Activated CD8-positive, alpha-beta T cell treated with anti-CD3 and anti-CD28 coated beads, Interleukin-2, amount 10 ng/mL, durations not matched to agents 7 days and 5 days (primary cell): ENCODE results near the gene IQSEC3. TPM values are rescaled to one million over a fixed set of nuclear protein-coding genes. Genes with fewer than 3 reads are reported as not detected.
A peak's percentile ranks its signal among the peaks of the same experiment; 100 is the strongest.

ENCODE experiments used
- ATAC-seq: fragments of 150-1000 bp; cut with Tn5 transposase; one replicate; pipeline ENCODE4 v1.10.0; 2021; ENCODE audit warnings: moderate library complexity
- CTCF ChIA-PET: fragments of 350-600 bp; sonication (Branson Sonifier 250); formaldehyde crosslinking; loops from one replicate; lab custom pipeline; 2021; ENCODE audit warnings: antibody characterized with exemption; lab: Charles Lee
- POLR2A ChIA-PET: fragments of 350-600 bp; sonication (Branson Sonifier 250); formaldehyde crosslinking; loops from one replicate; lab custom pipeline; 2021; ENCODE audit warnings: antibody characterized with exemption; lab: Charles Lee
- DNase-seq: peaks from one replicate; pipeline ENCODE4 v3.0.0-alpha.2; 2020
- H3K27ac Mint-ChIP-seq: one replicate; pipeline ENCODE4 v1.8.0; 2021; ENCODE audit warnings: mild to moderate bottlenecking, mixed read lengths
- H3K27me3 Mint-ChIP-seq: one replicate; pipeline ENCODE4 v1.8.0; 2021; ENCODE audit warnings: low read depth, mixed read lengths
- H3K36me3 Mint-ChIP-seq: one replicate; pipeline ENCODE4 v1.8.0; 2021; ENCODE audit warnings: low read depth, mixed read lengths
- H3K4me1 Mint-ChIP-seq: one replicate; pipeline ENCODE4 v1.8.0; 2021; ENCODE audit warnings: low read depth, mixed read lengths
- H3K4me3 Mint-ChIP-seq: one replicate; pipeline ENCODE4 v1.8.0; 2021; ENCODE audit warnings: mild to moderate bottlenecking, mixed read lengths
- H3K9me3 Mint-ChIP-seq: one replicate; pipeline ENCODE4 v1.8.0; 2022; ENCODE audit warnings: mixed read lengths; ENCODE audit not compliant: insufficient read depth
- total RNA-seq, 2 experiments: library from RNA; stranded (reverse); gene quantifications; one replicate each; pipeline ENCODE4 v1.2.3, GENCODE V29; 2021

The IQSEC3 gene
- total RNA-seq, 2 experiments from 2014 or later, result 1.7 to 2.6 TPM

DNA sequence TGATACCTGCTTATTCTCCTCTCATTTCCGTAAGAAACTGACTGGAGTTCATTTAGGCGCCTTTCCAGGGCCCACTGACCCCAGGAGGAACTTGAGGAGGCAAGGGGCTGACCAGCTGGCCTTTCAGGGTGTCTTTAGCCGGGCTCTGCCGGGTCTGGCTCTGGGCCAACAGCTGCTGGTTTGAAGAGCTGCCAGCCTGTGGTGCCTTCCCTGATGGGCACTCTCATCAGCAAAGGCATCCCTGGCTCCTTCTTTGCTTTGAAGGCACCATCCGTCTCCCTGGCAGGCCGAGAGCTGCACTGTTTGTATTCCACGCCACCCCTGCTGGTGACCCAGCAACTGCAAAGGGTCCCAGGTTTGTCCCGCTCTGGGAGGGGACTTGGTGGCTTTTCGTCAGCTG, 42.0 kb downstream of the IQSEC3 start:
- H3K27me3 Mint-ChIP-seq, result no peaks in the 10 kb centered on the region

DNA sequence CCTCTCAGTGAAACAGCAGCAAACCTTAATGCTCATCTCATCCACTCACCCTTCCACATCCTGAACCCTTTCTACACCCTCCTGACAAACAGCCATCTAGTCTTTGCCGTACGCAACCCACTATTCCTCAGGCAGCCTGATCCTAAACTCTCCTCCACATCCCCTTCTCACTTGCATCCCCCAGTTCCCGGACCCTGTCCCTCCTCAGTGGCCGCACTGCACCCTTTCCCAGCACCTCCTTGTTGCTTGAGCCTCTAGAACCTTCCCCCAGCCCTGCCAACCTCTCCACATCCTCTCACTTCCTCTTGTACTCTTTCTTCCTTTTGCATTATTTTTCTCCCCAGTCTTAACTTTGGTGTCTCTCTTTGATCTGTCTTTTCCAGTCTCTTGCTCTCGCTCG, 42.9 kb downstream of the IQSEC3 start:
- Mint-ChIP-seq H3K4me3 (no peak overlapping the region), H3K27me3 (peaks cover 2% of the 10 kb centered on the region), H3K4me1 (peaks cover 10% of the 10 kb centered on the region), H3K27ac (peak overlapping the region; percentile 34), H3K36me3 (no peaks in the 10 kb centered on the region), H3K9me3 (no peaks in the 10 kb centered on the region)
- POLR2A ChIA-PET, result no interaction called here
- ATAC-seq (no peak), DNase-seq (no peak)
- CTCF ChIA-PET, result no interaction called here

More for the DNA sequence above, 42.0 kb downstream of the IQSEC3 start:
- H3K27ac Mint-ChIP-seq, result no peak overlapping the region
- ATAC-seq (no peak), DNase-seq (no peak)
- H3K9me3 Mint-ChIP-seq, result peaks cover 4% of the 10 kb centered on the region
- no peak overlapping the region for H3K4me3 Mint-ChIP-seq
- POLR2A ChIA-PET, result no interaction called here
- H3K36me3 Mint-ChIP-seq, result no peaks in the 10 kb centered on the region
- CTCF ChIA-PET, result no interaction called here
- peaks cover 16% of the 10 kb centered on the region for H3K4me1 Mint-ChIP-seq

DNA sequence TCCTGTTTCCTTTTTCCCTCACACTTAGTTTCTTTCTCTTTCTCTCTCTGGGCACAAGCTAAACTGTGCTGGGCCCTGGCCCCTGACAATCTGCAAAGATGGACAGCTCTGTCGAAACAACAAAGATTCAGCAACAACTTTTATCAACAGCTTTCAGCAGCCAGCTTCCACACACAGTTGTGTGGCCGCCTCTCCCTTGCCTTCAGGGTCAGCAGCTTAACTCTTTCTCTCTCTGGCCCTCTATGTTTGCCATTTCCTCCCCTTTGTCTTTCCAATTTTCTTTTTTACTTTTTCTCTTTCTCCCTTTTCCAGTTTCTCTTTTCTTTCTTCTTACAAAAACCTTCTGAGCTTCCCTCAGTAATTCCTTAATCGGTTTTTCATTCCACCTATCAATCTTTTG, 43.3 kb downstream of the IQSEC3 start:
- POLR2A ChIA-PET, result no interaction called here
- no peak overlapping the region for H3K4me3 Mint-ChIP-seq
- H3K27ac Mint-ChIP-seq, result peak overlapping the region; percentile 34
- no peaks in the 10 kb centered on the region for H3K9me3 Mint-ChIP-seq
- ATAC-seq (no peak), DNase-seq (no peak)
- no peaks in the 10 kb centered on the region for H3K36me3 Mint-ChIP-seq
- H3K27me3 Mint-ChIP-seq, result peaks cover 2% of the 10 kb centered on the region
- peaks cover 10% of the 10 kb centered on the region for H3K4me1 Mint-ChIP-seq
- CTCF ChIA-PET, result no interaction called here

DNA sequence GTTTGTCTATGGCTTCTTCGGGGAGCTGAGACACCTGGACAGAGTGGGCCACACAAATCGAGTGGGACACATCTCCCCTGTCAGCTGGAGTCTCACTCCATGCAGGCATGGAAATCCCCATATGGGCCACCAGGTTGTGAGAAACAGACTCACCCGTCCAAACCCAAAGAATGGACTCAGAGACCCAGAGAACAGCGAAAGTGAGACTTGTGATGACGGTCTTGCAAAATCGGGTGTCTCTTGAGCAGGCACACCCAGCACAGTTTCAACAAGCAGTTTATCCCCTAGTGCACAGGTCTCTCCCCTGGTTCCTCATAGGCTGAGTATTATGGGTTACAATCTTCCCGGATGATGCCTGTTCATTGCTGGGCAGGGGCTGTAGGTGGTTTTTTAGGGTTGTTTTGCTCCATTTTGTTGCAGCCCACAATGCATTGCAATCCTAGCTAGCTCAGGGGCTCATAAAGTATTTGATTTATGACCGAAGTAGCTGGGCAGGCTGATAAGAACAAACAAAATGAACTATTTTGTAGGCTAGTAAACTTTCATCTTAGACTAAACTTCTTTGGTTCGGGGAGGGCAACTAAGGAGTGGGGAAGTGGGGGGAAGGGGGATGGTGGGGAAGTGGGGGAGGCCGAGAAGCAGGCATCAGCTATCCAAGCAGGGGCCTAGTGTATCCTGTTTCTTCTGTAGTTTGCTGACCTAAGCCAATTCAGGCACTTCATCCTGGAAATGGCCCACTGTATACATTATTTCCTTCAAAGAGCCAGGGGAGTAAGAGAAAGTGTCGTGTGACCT, 45.3 kb downstream of the IQSEC3 start:
- H3K9me3 Mint-ChIP-seq, result no peaks in the 10 kb centered on the region
- ChIA-PET CTCF (interaction anchor here (0.9 kb wide), 1 partner anchor 40 kb away, joined by 3 read pairs; no protein-coding TSS in a partner anchor), POLR2A (no interaction called here)
- peaks cover 2% of the 10 kb centered on the region for H3K27me3 Mint-ChIP-seq
- H3K27ac Mint-ChIP-seq, result no peak overlapping the region
- peaks cover 10% of the 10 kb centered on the region for H3K4me1 Mint-ChIP-seq
- no peak for ATAC-seq
- H3K36me3 Mint-ChIP-seq, result no peaks in the 10 kb centered on the region
- DNase-seq, result no peak
- H3K4me3 Mint-ChIP-seq, result no peak overlapping the region

DNA sequence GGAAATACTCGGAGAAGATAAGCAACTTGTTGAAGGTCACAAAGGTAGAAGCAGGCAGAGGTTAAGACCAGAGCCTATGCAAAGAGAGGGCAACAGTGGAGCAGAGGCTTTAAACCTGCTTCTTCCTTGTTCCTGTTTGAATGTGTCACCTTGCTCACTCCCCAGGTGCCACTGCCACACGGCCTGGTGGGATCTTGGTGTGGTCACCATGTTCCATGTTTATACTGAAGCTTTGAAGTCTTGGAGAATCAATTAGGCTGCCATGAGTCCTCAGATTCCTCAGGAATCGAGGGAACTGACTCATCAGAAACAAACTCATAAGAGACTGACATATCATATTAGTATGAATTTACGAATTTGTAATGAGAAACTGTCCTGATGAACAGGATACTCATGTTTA, 46.8 kb downstream of the IQSEC3 start:
- no peak for DNase-seq
- Mint-ChIP-seq H3K4me1 (peaks cover 10% of the 10 kb centered on the region), H3K36me3 (no peaks in the 10 kb centered on the region), H3K4me3 (no peak overlapping the region), H3K9me3 (no peaks in the 10 kb centered on the region), H3K27ac (no peak overlapping the region), H3K27me3 (peaks cover 2% of the 10 kb centered on the region)
- no peak for ATAC-seq
- ChIA-PET CTCF (interaction anchor here (0.9 kb wide), 1 partner anchor 38 kb away, joined by 3 read pairs; no protein-coding TSS in a partner anchor), POLR2A (no interaction called here)

DNA sequence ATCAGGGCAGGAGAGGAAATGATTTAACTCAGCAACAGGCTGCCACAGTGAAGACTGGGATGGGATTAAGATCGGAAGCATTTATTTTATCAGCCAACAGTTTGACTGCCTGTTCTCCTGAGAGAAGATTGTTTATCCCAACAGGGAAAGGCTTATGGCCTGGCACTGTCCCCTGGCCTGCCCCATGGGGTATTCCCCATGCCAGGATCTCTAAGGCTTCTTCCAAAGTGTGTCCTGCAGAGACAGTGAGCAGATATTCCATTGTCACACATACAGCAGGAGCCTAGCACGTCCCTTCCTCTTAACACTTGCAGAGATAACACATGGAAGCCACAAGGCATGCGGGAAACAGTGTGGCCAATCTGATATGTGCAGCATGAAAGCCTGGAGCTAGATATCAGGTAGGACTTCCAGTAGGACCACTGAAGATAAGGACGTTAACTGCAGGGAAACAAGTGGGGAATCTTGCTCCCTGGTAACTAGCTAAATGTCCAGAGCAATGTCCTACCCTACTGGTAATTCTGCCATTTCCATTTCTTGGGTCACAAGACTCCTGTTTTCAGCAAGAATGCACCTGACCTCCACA, 48.2 kb downstream of the IQSEC3 start:
- Mint-ChIP-seq H3K4me3 (no peak overlapping the region), H3K36me3 (no peaks in the 10 kb centered on the region)
- CTCF ChIA-PET, result no interaction called here

GRCh38 chr12:115518-115917, 49.0 kb downstream of the IQSEC3 start:
- Mint-ChIP-seq H3K36me3 (no peaks in the 10 kb centered on the region), H3K9me3 (no peaks in the 10 kb centered on the region), H3K27ac (no peak overlapping the region), H3K4me3 (no peak overlapping the region), H3K27me3 (peaks cover 2% of the 10 kb centered on the region), H3K4me1 (no peaks in the 10 kb centered on the region)
- ATAC-seq (no peak), DNase-seq (no peak)
- POLR2A ChIA-PET, result no interaction called here
- CTCF ChIA-PET, result no interaction called here

More for the DNA sequence above, 48.2 kb downstream of the IQSEC3 start:
- POLR2A ChIA-PET, result no interaction called here
- DNase-seq (no peak), ATAC-seq (no peak)
- H3K9me3 Mint-ChIP-seq, result no peaks in the 10 kb centered on the region
- H3K4me1 Mint-ChIP-seq, result peaks cover 4% of the 10 kb centered on the region
- H3K27me3 Mint-ChIP-seq, result peaks cover 2% of the 10 kb centered on the region
- no peak overlapping the region for H3K27ac Mint-ChIP-seq

- H3K36me3 Mint-ChIP-seq, result no peaks in the 10 kb centered on the region
- CTCF ChIA-PET, result no interaction called here
Observed at GRCh38 chr12:115960-116915, 49.7 kb downstream of the IQSEC3 start.

GRCh38 chr12:117311-117710, 50.7 kb downstream of the IQSEC3 start:
- H3K27ac Mint-ChIP-seq, result no peak overlapping the region
- DNase-seq, result no peak
- no peak for ATAC-seq
- no peaks in the 10 kb centered on the region for H3K9me3 Mint-ChIP-seq
- H3K4me1 Mint-ChIP-seq, result no peaks in the 10 kb centered on the region
- POLR2A ChIA-PET, result no interaction called here
- no peak overlapping the region for H3K4me3 Mint-ChIP-seq
- no peaks in the 10 kb centered on the region for H3K36me3 Mint-ChIP-seq
- H3K27me3 Mint-ChIP-seq, result peaks cover 2% of the 10 kb centered on the region
- CTCF ChIA-PET, result no interaction called here

More at GRCh38 chr12:115960-116915, 49.7 kb downstream of the IQSEC3 start:
- Mint-ChIP-seq H3K27ac (no peak overlapping the region), H3K4me3 (no peak overlapping the region), H3K4me1 (no peaks in the 10 kb centered on the region), H3K9me3 (no peaks in the 10 kb centered on the region), H3K27me3 (peaks cover 2% of the 10 kb centered on the region)
- DNase-seq, result no peak
- ATAC-seq, result no peak
- POLR2A ChIA-PET, result no interaction called here

DNA sequence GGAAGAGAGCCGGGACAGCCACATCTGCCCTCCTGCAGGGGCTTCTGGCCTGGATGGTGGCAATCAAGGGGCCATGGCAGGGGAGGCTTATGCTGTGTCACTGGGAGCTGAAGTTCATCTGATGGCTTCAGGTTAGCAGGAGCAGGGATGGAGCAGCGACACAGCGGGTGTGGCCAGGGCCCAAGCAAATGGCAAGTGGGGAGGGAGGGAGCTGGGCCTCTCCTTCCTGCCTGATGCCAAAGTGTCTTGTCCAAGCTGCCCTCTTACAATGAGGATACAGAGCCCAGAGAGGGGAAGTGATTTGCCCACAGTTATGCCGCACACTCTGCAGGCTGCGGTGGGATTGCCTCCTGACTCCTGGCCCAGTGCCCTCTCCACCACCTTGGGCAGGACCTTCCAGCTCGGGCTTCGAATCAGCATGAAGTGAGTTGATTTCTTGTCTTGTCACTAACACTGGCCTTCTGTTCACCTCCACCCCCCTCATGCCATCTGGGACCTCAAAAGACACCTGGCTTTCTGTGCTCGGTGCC, 51.3 kb downstream of the IQSEC3 start:
- Mint-ChIP-seq H3K4me1 (no peaks in the 10 kb centered on the region), H3K9me3 (no peaks in the 10 kb centered on the region), H3K36me3 (no peaks in the 10 kb centered on the region), H3K4me3 (no peak overlapping the region), H3K27me3 (peaks cover 2% of the 10 kb centered on the region), H3K27ac (no peak overlapping the region)
- POLR2A ChIA-PET, result no interaction called here
- DNase-seq (no peak), ATAC-seq (no peak)
- CTCF ChIA-PET, result interaction anchor here (1.0 kb wide), 1 partner anchor 12 kb away, joined by 3 read pairs; no protein-coding TSS in a partner anchor

DNA sequence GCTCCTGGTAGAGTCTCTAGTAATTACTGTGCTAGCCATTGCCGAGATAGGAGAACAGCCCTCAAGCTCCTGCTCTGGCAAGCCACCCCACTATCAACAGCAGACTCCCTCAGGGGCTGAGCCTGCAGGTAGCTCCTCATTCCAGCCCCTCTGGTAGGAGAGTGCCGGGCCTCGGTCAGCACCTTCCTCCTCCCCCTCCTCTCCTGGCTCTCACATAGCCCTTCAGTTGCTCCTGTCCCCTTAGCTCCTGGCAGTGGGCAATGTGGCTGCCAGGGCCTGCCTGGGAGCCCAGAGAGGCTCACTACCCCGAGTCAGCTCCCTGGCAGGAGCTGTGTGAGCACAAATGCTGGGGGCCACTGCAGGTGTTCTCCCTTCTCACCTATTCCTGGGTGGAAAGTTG, 52.0 kb downstream of the IQSEC3 start:
- Mint-ChIP-seq H3K9me3 (no peaks in the 10 kb centered on the region), H3K4me3 (no peak overlapping the region), H3K27ac (no peak overlapping the region), H3K27me3 (peaks cover 2% of the 10 kb centered on the region), H3K36me3 (no peaks in the 10 kb centered on the region), H3K4me1 (no peaks in the 10 kb centered on the region)
- ChIA-PET POLR2A (no interaction called here), CTCF (interaction anchor here (1.0 kb wide), 1 partner anchor 12 kb away, joined by 3 read pairs; no protein-coding TSS in a partner anchor)
- ATAC-seq (no peak), DNase-seq (no peak)
